ENCODE data around the gene TMEM81.

GRCh38 chr1:205088341-205088740, 4.1 kb upstream of the TMEM81 start:
- no peak for TF ChIP-seq POLR2AphosphoS5 (IDR thresholded peaks at IDR 0.05; ENCODE audit: low read depth, low read length)
- no peak for TF ChIP-seq TAF1 (IDR thresholded peaks at IDR 0.05; ENCODE audit: low read depth, low read length)
- no peak for TF ChIP-seq POLR2A (IDR thresholded peaks at IDR 0.05; ENCODE audit: low read depth, low read length)

All from GM12891 (cell line).